Measurements from ENCODE around the gene SH3RF3.

Gene SH3RF3

DNA sequence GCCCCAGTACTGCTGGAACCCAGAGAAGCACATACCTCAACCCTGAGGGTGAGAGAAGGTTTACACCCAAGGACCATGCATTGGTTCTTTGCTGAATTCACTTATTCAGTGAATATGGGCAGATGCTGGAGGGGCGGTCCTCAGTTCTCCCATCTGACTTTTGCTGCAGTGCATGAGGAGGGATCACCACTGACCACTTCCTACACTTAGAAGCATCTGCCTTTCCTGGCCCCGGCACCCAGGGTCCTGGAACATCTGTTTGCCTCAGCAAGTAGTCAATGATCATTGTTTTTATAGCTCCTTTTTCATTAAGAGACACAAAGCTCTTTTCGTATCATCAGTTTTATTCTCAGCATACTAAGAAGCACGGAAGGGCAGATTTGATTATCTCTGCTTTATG is 211.4 kb downstream of the SH3RF3 start:
- H3K4me3 ChIP-seq (replicated peaks; ENCODE audit: low read depth, low read length): no peak overlapping the region
- no peak for TF ChIP-seq CTCF (IDR thresholded peaks at IDR 0.05; ENCODE audit: low read length, missing control alignments)
- no peak for DNase-seq (ENCODE audit: low read depth)

DNA sequence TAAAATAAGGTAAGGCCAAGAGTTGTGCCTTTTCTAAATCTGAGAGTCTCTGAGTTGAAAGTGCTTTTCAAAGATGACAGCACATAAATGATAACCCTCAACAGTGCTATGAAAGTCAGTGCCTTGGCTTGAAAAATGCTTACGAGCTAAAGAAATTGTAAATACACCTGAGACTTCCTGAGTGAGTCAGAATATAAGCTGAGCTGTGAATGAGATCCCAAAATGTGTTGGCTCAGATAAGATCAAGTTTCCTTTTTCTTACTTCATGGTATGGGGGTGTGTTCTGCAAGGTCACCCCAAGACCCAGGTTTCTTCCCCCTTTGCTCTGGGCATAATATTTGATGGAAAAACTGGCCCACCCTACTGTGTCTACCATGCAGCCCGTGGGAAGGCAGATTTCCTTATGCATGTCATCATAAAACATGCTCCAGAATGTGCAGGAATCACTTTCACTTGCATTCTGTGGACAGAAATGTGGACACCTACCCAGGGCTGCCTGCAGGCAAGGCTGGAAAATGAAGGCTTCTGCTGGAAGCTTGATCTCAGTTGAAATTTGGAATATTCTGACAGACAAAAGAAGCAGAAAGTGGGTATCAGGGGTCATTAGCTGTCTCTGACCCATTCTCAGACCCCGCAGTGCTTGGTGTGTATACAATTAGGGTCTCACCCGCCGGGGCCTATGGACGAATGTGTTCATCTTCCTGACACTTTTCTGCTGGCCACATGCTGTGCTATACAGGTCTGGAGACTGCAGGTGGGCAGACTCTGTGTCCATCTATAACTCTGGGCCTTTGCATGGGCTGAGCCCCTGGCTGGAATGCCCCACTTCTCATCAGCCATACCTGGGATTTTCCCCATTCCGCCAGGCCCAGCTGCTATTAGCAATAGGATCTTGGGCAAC is 212.6 kb downstream of the SH3RF3 start:
- H3K4me3 ChIP-seq (replicated peaks; ENCODE audit: low read depth, low read length): no peak overlapping the region
- no peak for TF ChIP-seq CTCF (IDR thresholded peaks at IDR 0.05; ENCODE audit: low read length, missing control alignments)
- no peak for DNase-seq (ENCODE audit: low read depth)

GRCh38 chr2:109342256-109342850 is 213.3 kb downstream of the SH3RF3 start:
- no peak overlapping the region for H3K4me3 ChIP-seq (replicated peaks; ENCODE audit: low read depth, low read length)
- no peak for TF ChIP-seq CTCF (IDR thresholded peaks at IDR 0.05; ENCODE audit: low read length, missing control alignments)
- DNase-seq (ENCODE audit: low read depth): no peak

GRCh38 chr2:109342930-109343329 is 213.9 kb downstream of the SH3RF3 start:
- no peak for DNase-seq (ENCODE audit: low read depth)
- no peak for TF ChIP-seq CTCF (IDR thresholded peaks at IDR 0.05; ENCODE audit: low read length, missing control alignments)
- H3K4me3 ChIP-seq (replicated peaks; ENCODE audit: low read depth, low read length): no peak overlapping the region

DNA sequence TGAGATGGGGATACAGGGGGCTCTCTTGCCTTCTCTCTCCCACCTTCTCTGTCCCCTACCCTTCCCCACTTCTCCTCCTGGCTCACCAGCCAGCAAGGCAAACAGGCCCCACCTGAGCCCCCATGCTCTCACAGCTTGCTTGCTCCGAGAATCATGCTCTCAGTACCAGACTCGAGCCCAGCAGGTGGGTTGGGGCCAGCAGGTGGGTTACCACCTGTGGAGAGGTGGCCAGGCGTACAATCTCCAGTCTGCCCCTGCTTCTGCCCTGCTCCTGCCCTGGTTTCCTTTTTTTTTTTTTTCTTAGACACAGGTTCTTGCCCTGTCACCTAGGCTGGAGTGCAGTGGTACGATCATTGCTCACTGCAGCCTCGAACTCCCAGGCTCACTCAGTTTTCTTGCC is 214.5 kb downstream of the SH3RF3 start:
- TF ChIP-seq CTCF (IDR thresholded peaks at IDR 0.05; ENCODE audit: low read length, missing control alignments): no peak
- no peak for DNase-seq (ENCODE audit: low read depth)
- no peak overlapping the region for H3K4me3 ChIP-seq (replicated peaks; ENCODE audit: low read depth, low read length)

DNA sequence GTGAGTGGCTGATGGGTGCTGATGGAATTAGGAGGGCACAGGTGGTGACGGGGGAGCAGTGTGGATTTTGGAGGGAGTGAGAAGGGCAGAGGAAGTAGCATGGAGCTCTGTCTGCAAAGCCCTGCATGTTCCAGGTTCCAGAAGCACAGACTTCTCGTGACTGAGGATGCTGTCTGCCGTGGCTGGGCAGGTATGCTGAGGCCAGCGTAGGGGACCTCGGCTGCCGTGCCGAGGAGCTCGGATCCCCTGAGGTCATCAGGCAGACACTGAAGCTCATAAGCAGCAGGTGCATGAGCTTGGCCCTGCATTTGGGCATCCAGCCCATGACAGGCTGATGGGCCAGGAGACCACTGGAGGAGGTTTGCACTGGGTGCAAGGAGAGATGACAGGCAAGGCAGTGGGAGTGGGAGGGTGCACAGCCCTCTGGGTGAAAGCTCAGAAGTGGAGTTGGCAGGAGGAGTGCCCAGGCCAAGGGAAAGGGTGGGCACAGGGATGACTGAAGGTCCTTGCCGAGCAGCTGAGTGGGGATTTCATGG is 215.3 kb downstream of the SH3RF3 start:
- H3K4me3 ChIP-seq (replicated peaks; ENCODE audit: low read depth, low read length): no peak overlapping the region
- TF ChIP-seq CTCF (IDR thresholded peaks at IDR 0.05; ENCODE audit: low read length, missing control alignments): no peak
- no peak for DNase-seq (ENCODE audit: low read depth)
